HG03575 (cell line): ENCODE results near the gene CTNND1.

ENCODE experiments used
- ATAC-seq: cut with Tn5 transposase; IDR thresholded peaks from one replicate; pipeline ENCODE4 v1.9.1; 2021; ENCODE audit not compliant: unreplicated experiment, insufficient number of reproducible peaks, low FRiP score; ENCODE audit errors: extremely low read depth

CTNND1 gene

GRCh38 chr11:57787920-57788702 is 26.5 kb downstream of the CTNND1 start:
- no peak for ATAC-seq

GRCh38 chr11:57788703-57789088 is 27.1 kb downstream of the CTNND1 start:
- no peak for ATAC-seq

DNA sequence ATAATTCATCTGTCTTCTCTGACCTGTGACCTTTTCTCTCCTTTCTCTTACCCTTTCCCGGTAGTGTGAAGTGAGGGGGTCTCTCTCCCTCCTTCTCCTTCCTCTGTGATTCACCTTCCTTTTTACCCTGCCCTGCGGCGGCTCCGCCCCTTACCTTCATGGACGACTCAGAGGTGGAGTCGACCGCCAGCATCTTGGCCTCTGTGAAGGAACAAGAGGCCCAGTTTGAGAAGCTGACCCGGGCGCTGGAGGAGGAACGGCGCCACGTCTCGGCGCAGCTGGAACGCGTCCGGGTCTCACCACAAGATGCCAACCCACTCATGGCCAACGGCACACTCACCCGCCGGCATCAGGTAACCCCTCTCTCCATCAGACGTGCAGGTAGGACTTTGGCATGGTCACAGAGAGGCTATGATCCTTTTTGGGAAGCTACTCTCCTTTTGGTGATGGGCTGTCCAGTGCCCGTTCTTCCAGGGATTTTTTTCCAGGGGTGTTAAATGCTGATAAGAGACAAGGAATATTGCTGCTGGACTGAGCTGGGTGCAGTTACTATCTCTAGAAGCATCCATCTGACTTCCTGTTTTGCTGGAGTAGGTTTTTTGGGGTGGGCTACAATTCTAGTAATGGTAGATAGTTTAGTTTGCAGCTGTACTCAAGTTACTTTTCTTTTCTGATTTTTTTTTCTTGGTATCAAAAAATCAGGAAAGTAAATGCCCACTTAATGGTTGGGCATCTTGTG is 29.9 kb downstream of the CTNND1 start:
- ATAC-seq, result no peak

DNA sequence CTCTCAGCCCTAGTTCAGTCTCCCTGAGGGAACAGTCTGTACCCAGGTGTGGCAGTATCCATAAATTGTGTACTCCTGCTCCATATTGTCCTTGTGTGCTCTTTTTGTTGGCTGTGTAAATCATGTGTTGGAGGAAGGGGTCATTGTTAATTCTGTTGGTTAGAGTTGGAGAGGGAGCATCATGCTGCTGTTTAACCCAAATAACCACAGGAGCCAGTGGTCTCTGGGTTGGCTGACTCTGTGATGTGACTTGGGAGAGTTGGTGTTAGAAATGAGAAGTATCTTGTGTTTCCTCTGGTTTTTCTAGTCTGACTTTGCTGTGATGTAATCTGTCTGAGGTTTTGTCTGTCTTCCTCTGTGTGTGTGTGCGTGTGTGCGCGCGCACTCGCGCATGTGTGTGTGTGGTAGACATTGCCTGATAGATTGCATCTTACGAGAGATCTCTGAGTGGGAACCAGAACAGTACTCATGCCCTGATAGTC is 30.5 kb downstream of the CTNND1 start:
- peak; percentile 92 for ATAC-seq

DNA sequence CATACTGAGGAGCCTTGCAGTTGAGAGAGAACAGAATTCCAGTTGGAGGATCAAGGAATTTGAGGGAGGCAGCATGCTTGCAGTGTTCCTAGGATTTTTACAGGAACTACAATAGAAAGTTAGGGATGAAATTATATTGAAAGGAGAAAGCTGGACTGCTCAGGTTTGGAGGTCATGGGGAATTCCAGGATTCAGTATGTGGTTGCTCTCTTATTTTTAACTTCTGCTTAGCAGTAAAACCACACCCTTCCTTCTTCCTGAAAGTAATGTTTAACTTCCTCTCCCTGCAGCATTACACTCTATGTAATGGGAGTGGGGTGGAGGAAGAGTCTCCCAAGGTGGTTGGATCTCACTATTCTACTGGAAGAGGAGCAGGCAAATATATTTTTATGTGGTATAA is 31.3 kb downstream of the CTNND1 start:
- ATAC-seq, result no peak

DNA sequence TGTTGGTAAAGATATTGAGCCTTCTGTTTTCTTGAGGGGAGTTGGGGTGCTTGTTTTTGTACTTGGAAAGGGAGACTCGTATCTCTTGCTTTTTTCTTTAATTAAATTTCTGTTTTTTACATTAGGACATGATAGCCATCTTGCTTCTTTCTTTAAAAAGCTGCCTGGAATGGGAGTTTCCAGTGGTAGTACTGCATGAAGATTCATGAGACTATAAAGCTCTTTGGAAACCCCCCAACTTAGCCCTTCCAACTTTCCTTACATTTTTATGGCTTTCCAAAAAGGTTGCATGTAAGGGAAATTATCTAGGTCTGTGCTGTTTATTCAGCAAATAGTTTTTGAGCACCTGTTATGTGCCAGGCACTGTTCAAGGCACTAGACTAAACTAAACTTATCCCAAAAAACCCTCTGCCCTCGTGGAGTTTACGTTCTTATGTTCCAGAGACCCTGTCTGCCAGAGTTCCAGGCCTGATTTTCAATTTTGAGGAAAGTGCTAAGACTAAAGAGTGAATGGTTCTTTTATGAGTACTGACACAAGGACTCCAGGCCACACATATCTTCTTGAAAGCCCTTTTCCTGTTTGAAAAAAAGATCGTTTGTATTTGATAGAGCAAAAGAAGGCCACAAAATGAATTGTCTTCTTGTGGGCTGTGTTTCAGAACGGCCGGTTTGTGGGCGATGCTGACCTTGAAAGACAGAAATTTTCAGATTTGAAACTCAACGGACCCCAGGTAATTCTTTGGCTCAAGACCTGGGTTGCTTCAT is 31.9 kb downstream of the CTNND1 start:
- no peak for ATAC-seq

- ATAC-seq, result no peak
These were observed 37.4 kb downstream of the CTNND1 start for GRCh38 chr11:57798905-57799559.

DNA sequence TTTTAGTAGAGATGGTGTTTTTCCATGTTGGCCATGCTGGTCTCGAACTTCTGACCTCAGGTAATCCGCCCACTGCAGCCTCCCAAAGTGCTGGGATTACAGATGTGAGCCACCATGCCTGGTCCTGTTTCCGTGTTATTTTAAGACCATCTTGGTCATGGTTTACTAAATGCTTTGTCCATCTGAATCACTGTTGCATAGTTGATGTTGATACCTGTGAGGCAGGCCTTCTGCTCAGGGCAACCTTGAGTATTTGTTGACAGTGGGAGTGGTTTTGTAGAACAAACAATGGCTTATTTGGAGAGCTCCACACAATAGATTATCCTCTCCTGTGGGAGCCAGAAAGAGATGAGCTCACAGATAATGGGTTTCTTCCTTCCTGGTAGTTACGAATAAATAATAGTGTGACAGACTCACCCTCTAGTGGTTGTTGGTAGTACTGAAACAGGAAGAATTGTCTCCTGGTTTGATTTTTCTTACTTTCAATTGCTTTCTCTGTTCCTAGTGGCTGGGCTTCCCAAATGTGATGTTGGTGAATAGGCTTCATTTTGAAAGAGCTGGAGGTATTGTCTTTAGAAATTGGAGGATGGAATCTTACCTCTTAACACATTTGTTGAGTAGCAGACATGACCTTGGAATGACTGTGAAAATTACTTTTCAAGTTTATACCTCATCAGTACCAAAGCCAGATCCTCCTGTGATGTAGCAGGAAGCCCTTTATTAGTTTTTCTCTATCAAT is 39.0 kb downstream of the CTNND1 start:
- ATAC-seq, result peak; percentile 65

GRCh38 chr11:57801183-57801485 is 39.5 kb downstream of the CTNND1 start:
- no peak for ATAC-seq

DNA sequence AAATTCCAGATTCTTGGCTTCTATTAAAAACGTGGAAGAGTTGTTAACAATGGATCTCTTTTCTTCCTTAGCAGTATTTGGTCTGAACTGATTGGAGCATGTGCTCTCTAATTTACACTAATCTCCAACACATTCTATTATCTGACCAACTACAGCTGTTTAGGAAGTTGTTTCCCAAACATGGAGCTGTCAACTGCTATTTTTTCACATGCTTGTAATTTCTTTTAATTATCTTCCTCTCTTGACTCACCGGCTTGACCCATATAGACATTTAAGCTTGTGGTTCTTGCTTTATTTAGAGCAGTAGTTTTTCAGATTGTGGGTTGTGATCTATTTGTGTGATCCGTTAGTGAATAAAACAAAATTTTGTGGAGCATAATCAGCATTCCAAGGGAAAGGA is 40.8 kb downstream of the CTNND1 start:
- ATAC-seq, result no peak

- no peak for ATAC-seq
These were observed 42.9 kb downstream of the CTNND1 start for GRCh38 chr11:57804466-57804865.

- ATAC-seq, result no peak
These were observed 44.2 kb downstream of the CTNND1 start for GRCh38 chr11:57805780-57806179.

GRCh38 chr11:57812634-57813033 is 51.0 kb downstream of the CTNND1 start:
- ATAC-seq, result no peak

- peak; percentile 72 for ATAC-seq
These were observed 53.9 kb downstream of the CTNND1 start for GRCh38 chr11:57815476-57815875.

DNA sequence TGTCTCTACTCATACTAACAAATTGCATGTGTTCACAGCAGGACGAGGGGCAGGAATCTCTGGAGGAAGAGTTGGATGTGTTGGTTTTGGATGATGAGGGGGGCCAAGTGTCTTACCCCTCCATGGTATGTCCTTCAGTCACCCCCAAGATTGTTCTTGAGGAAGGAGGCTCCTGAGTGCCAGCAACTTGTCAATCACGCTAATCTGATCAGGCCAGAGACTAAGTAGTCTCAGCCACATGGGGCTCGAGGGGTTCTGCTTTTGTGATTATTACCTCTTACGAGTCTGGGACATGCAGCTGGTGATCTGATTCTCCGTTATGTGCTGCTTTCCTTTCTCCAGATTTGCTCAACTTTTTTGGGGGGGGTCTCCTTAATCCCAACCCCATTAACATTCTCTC is 54.3 kb downstream of the CTNND1 start:
- ATAC-seq, result no peak

DNA sequence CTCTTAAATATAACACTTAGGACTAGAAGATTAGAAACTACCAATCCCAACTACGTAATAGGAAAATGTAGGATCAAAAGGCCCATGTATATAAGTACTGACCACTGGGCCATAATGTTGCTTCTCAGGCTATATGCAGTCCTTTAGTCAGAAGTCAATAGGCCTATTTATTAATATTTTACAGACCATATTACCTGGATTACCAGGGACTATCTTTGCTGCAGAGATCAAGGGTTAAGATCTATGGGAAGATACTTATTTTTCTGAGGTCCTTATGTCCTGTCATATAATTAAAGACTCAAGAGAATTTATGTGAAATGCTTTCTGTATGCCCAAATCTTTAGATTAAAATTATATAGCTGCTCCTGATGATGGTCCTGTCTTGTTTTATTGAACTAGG is 57.2 kb downstream of the CTNND1 start:
- no peak for ATAC-seq

GRCh38 chr11:57819252-57819979 is 57.8 kb downstream of the CTNND1 start:
- ATAC-seq, result no peak

GRCh38 chr11:57823859-57824258 is 62.3 kb downstream of the CTNND1 start:
- no peak for ATAC-seq
